CD4-positive, alpha-beta T cell treated with Interleukin-6 for 4 hours (primary cell): Measurements from ENCODE around the gene ANKRD44.
A peak's percentile ranks its signal among the peaks of the same experiment; 100 is the strongest.
"Not testable (repeated sequence)": the region's sequence is repeated elsewhere in the genome, so short reads cannot be mapped to it uniquely, and the experiment has no call there.

Experiments used
- DNase-seq: peaks from one replicate; pipeline ENCODE4 v3.0.0-alpha.2; 2020; ENCODE audit warnings: mixed read lengths

Gene ANKRD44

GRCh38 chr2:197310271-197310985, at the start of gene ANKRD44:
ANKRD44 (minus strand) TSS chr2:197310780; CDS start chr2:197310604, 176 bp downstream.
- DNase-seq: peak; percentile 90

- DNase-seq: no peak
Measured at GRCh38 chr2:197359859-197360258, 49.3 kb upstream of the ANKRD44 start.

- DNase-seq: peak; percentile 43
Measured at GRCh38 chr2:197358931-197359330, 48.4 kb upstream of the ANKRD44 start.

GRCh38 chr2:197357986-197358385, 47.4 kb upstream of the ANKRD44 start:
- no peak for DNase-seq

- no peak for DNase-seq
Measured at GRCh38 chr2:197356136-197356535, 45.6 kb upstream of the ANKRD44 start.

- DNase-seq: no peak
Measured at GRCh38 chr2:197354169-197354558, 43.6 kb upstream of the ANKRD44 start.

GRCh38 chr2:197353393-197354168, 43.0 kb upstream of the ANKRD44 start:
- DNase-seq: no peak

GRCh38 chr2:197349699-197350098, 39.1 kb upstream of the ANKRD44 start:
- no peak for DNase-seq

GRCh38 chr2:197348721-197349360, 38.3 kb upstream of the ANKRD44 start:
- no peak for DNase-seq

- DNase-seq: no peak
Measured at GRCh38 chr2:197345846-197346370, 35.3 kb upstream of the ANKRD44 start.

- not testable (repeated sequence) for DNase-seq
Measured at GRCh38 chr2:197343968-197344367, 33.4 kb upstream of the ANKRD44 start.

- no peak for DNase-seq
Measured at GRCh38 chr2:197340591-197340990, 30.0 kb upstream of the ANKRD44 start.

GRCh38 chr2:197339496-197340220, 29.1 kb upstream of the ANKRD44 start:
- DNase-seq: no peak

- DNase-seq: no peak
Measured at GRCh38 chr2:197339016-197339415, 28.4 kb upstream of the ANKRD44 start.

- DNase-seq: no peak
Measured at GRCh38 chr2:197332641-197333040, 22.1 kb upstream of the ANKRD44 start.

GRCh38 chr2:197328461-197328860, 17.9 kb upstream of the ANKRD44 start:
- DNase-seq: no peak

- no peak for DNase-seq
Measured at GRCh38 chr2:197327472-197328098, 17.0 kb upstream of the ANKRD44 start.

- no peak for DNase-seq
Measured at GRCh38 chr2:197327073-197327471, 16.5 kb upstream of the ANKRD44 start.

GRCh38 chr2:197324801-197325200, 14.2 kb upstream of the ANKRD44 start:
- no peak for DNase-seq

GRCh38 chr2:197322724-197323720, 12.4 kb upstream of the ANKRD44 start:
- DNase-seq: peak; percentile 48

- DNase-seq: no peak
Measured at GRCh38 chr2:197322143-197322542, 11.6 kb upstream of the ANKRD44 start.
